BE2C (cell line): ENCODE measurements around the gene PRKAR1B.

Experiments
- DNase-seq: peaks from one replicate; pipeline ENCODE4 v3.0.0-alpha.2; 2020
- H3K27me3 ChIP-seq: fragments of 250-450 bp; sonication (Bioruptor Pico); 2 replicates; pipeline ENCODE4 v1.5.1; 2020; ENCODE audit warnings: mild to moderate bottlenecking
- H3K36me3 ChIP-seq: fragments of 250-450 bp; sonication (Bioruptor Pico); 2 replicates; pipeline ENCODE4 v1.5.1; 2020; ENCODE audit warnings: mild to moderate bottlenecking
- H3K4me1 ChIP-seq: fragments of 250-450 bp; sonication (Bioruptor Pico); 2 replicates; pipeline ENCODE4 v1.5.1; 2020
- H3K4me3 ChIP-seq: 2 replicates; pipeline ENCODE4 v1.5.1; 2011; ENCODE audit warnings: low read depth, low read length
- H3K9me3 ChIP-seq: fragments of 250-450 bp; sonication (Bioruptor Pico); 2 replicates; pipeline ENCODE4 v1.5.1; 2020
- CTCF ChIP-seq: IDR thresholded peaks from 2 replicates; pipeline ENCODE4 v1.5.1; 2012; ENCODE audit warnings: mild to moderate bottlenecking, low read depth, low read length

PRKAR1B gene

GRCh38 chr7:571718-572415, 155.2 kb downstream of the PRKAR1B start:
- Histone ChIP-seq H3K36me3 (no peaks in the 10 kb centered on the region), H3K4me3 (no peak overlapping the region), H3K27me3 (no peaks in the 10 kb centered on the region), H3K4me1 (no peaks in the 10 kb centered on the region), H3K9me3 (peaks cover 2% of the 10 kb centered on the region; the same call in 1 of the 2 replicates)
- no peak for DNase-seq
- TF ChIP-seq CTCF: no peak

- no peaks in the 10 kb centered on the region for H3K36me3 ChIP-seq
- no peak overlapping the region for H3K4me3 ChIP-seq
- no peak for DNase-seq
- H3K9me3 ChIP-seq: peaks cover 2% of the 10 kb centered on the region; the same call in 1 of the 2 replicates
- no peaks in the 10 kb centered on the region for H3K4me1 ChIP-seq
- no peaks in the 10 kb centered on the region for H3K27me3 ChIP-seq
- no peak for TF ChIP-seq CTCF
These were observed 155.9 kb downstream of the PRKAR1B start for GRCh38 chr7:571096-571717.

GRCh38 chr7:570801-571070, 156.3 kb downstream of the PRKAR1B start:
- Histone ChIP-seq H3K4me1 (no peaks in the 10 kb centered on the region), H3K36me3 (no peaks in the 10 kb centered on the region), H3K4me3 (no peak overlapping the region), H3K27me3 (no peaks in the 10 kb centered on the region), H3K9me3 (peaks cover 2% of the 10 kb centered on the region; the same call in 1 of the 2 replicates)
- TF ChIP-seq CTCF: no peak
- DNase-seq: no peak

- Histone ChIP-seq H3K9me3 (peaks cover 2% of the 10 kb centered on the region; the same call in 1 of the 2 replicates), H3K36me3 (no peaks in the 10 kb centered on the region), H3K27me3 (no peaks in the 10 kb centered on the region), H3K4me3 (no peak overlapping the region), H3K4me1 (no peaks in the 10 kb centered on the region)
- DNase-seq: no peak
- no peak for TF ChIP-seq CTCF
These were observed 156.9 kb downstream of the PRKAR1B start for GRCh38 chr7:569996-570800.

- H3K27me3 ChIP-seq: no peaks in the 10 kb centered on the region
- H3K4me3 ChIP-seq: no peak overlapping the region
- H3K9me3 ChIP-seq: peaks cover 2% of the 10 kb centered on the region; the same call in 1 of the 2 replicates
- no peak for TF ChIP-seq CTCF
- no peaks in the 10 kb centered on the region for H3K4me1 ChIP-seq
- no peak for DNase-seq
- H3K36me3 ChIP-seq: no peaks in the 10 kb centered on the region
These were observed 157.8 kb downstream of the PRKAR1B start for GRCh38 chr7:569071-569855.
